Large intestine (tissue), 3 donors: Measurements from ENCODE around the gene LPXN. TPM values are rescaled to one million over a fixed set of nuclear protein-coding genes. Genes with fewer than 3 reads are reported as not detected.
A peak's percentile ranks its signal among the peaks of the same experiment; 100 is the strongest.

Experiments
- DNase-seq, 2 donors: peaks; one replicate each; pipeline versions ENCODE4 v3.0.0 to v3.0.0-alpha.2; 2013
- H3K27ac ChIP-seq: one replicate; pipeline ENCODE4 v1.5.1; 2013; ENCODE audit warnings: low read length
- H3K27me3 ChIP-seq: 2 replicates; pipeline ENCODE4 v1.6.1; 2013; ENCODE audit warnings: low read length; ENCODE audit not compliant: control insufficient read depth, insufficient read depth
- H3K36me3 ChIP-seq: 2 replicates; pipeline ENCODE4 v1.6.1; 2013; ENCODE audit warnings: low read length; ENCODE audit not compliant: control insufficient read depth, insufficient read depth
- H3K4me1 ChIP-seq: one replicate; pipeline ENCODE4 v1.6.1; 2013; ENCODE audit warnings: low read length; ENCODE audit not compliant: control insufficient read depth, insufficient read depth
- H3K4me3 ChIP-seq: one replicate; pipeline ENCODE4 v1.5.1; 2013; ENCODE audit warnings: low read length
- H3K9me3 ChIP-seq: one replicate; pipeline ENCODE4 v1.6.1; 2013; ENCODE audit warnings: mild to moderate bottlenecking, low read depth, low read length, moderate library complexity; ENCODE audit not compliant: control insufficient read depth
- WGBS: methylation state at CpG from one replicate; pipeline ENCODE4 v1.1.5; 2013; ENCODE audit warnings: low lambda C conversion rate; ENCODE audit not compliant: insufficient coverage; 5-methylcytosine and 5-hydroxymethylcytosine counted together
- polyA plus RNA-seq: library from polyadenylated mRNA; unstranded; fragments of 120-200 nt; gene quantifications from one replicate; pipeline ENCODE4 v1.2.1, GENCODE V29; 2013

Gene LPXN
- polyA plus RNA-seq, 1 donor = 13.4 TPM

- H3K4me3 ChIP-seq = no peak overlapping the region
- H3K27me3 ChIP-seq = no peaks in the 10 kb centered on the region
- H3K36me3 ChIP-seq = no peaks in the 10 kb centered on the region
- 100% methylated on average over 2 of the region's 6 CpGs for WGBS
- no peak for DNase-seq
- no peaks in the 10 kb centered on the region for H3K9me3 ChIP-seq
- no peak overlapping the region for H3K27ac ChIP-seq
- no peaks in the 10 kb centered on the region for H3K4me1 ChIP-seq
These were observed 71.4 kb downstream of the LPXN start for GRCh38 chr11:58504232-58504631.

- Histone ChIP-seq H3K9me3 (no peaks in the 10 kb centered on the region), H3K4me3 (no peak overlapping the region), H3K36me3 (no peaks in the 10 kb centered on the region), H3K27ac (no peak overlapping the region), H3K4me1 (no peaks in the 10 kb centered on the region), H3K27me3 (no peaks in the 10 kb centered on the region)
- DNase-seq = no peak
- whole genome bisulfite sequencing = 71% methylated on average over 1 of the region's 4 CpGs
These were observed 72.2 kb downstream of the LPXN start for GRCh38 chr11:58503361-58503856.

DNA sequence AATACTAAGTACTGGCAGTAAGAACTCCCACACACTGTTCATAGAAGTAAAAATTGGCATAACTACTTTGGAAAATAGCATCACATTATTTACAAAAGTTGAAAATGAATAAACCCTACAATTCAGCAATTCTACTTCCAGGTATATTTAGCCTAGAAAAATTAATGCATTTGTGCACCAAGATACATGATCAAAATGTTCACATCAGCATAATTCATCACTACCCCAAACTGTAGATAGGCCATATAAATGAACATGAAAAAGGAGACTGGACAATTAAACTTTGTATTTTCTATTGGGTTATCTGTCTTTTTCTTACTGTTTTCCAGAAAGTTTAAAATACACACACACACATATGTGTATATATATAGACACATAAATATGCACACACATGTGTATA is 73.7 kb downstream of the LPXN start:
- H3K36me3 ChIP-seq = no peaks in the 10 kb centered on the region
- no peaks in the 10 kb centered on the region for H3K4me1 ChIP-seq
- no peak for DNase-seq
- H3K27me3 ChIP-seq = no peaks in the 10 kb centered on the region
- H3K4me3 ChIP-seq = no peak overlapping the region
- H3K27ac ChIP-seq = no peak overlapping the region
- no peaks in the 10 kb centered on the region for H3K9me3 ChIP-seq

DNA sequence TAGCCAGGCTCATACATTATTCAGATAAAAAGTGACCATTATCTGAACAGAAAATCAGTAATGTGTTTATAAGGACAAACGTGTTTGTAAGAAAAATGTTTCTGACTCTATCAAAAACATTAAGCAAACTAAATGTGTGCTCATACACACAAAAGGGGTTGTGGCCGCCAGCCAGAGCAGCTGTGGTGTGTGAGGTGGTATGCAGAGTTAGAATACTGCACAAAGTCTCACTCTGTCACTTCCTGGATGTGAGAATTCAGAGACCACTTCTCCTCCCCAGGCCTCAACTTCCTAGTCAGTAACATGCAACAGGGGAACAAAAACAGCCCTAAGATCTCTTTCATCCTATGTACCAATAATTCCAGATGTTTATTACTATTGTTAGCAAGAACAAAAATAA is 77.2 kb downstream of the LPXN start:
- Histone ChIP-seq H3K4me1 (no peaks in the 10 kb centered on the region), H3K36me3 (no peaks in the 10 kb centered on the region), H3K27me3 (no peaks in the 10 kb centered on the region), H3K9me3 (no peaks in the 10 kb centered on the region), H3K4me3 (no peak overlapping the region), H3K27ac (no peak overlapping the region)
- 0% methylated on average over 1 of the region's 2 CpGs for WGBS
- peak in 1 of 2 donors; percentile 10 for DNase-seq

DNA sequence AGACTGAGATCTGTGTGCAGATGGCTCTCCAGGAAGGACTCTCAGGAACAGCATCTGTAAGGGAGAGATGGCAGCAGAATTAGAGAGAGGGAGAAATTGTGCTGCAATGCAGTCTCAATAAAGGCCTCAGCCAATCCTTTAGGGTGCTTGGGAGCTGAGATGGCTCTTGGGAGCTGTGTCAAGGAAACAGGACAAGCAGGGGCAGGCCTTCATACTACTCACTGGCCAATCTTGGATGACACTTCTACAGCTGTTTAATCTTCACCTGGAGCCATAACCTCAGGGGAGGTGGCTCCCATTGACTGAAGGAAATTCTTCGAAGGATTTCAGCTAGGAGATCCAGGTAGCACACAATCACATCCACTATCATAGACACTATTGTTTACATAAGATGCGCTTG is 77.7 kb downstream of the LPXN start:
- DNase-seq = no peak
- H3K4me3 ChIP-seq = no peak overlapping the region
- H3K9me3 ChIP-seq = no peaks in the 10 kb centered on the region
- no peaks in the 10 kb centered on the region for H3K27me3 ChIP-seq
- no CpG with 5 or more reads among the region's 2 CpGs for WGBS
- no peaks in the 10 kb centered on the region for H3K4me1 ChIP-seq
- H3K36me3 ChIP-seq = no peaks in the 10 kb centered on the region
- H3K27ac ChIP-seq = no peak overlapping the region

- WGBS = no CpG with 5 or more reads among the region's 2 CpGs
These were observed 79.8 kb downstream of the LPXN start for GRCh38 chr11:58495906-58496305.

DNA sequence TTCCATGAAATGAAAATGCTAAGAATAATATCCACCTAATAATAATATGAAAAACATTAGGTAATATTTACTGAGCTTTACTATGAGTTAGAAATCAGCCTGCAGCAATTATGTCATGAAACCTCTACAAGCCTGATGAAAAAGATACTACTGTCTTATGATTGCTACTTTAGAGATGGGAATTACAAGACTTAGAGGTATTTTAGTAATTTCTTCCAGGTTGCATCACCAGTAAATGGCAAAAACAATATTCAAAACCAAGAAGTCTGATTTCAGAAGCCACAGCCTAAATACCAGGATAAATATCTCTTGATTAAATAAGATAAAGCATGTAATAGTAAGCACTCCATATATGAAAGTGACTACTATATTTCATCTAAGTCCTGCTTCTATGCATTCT is 81.6 kb downstream of the LPXN start:
- Histone ChIP-seq H3K4me1 (no peaks in the 10 kb centered on the region), H3K9me3 (no peaks in the 10 kb centered on the region), H3K27me3 (no peaks in the 10 kb centered on the region), H3K36me3 (no peaks in the 10 kb centered on the region), H3K4me3 (no peak overlapping the region), H3K27ac (no peak overlapping the region)
- DNase-seq = no peak

More at GRCh38 chr11:58495906-58496305, 79.8 kb downstream of the LPXN start:
- Histone ChIP-seq H3K27ac (no peak overlapping the region), H3K4me1 (no peaks in the 10 kb centered on the region), H3K36me3 (no peaks in the 10 kb centered on the region), H3K4me3 (no peak overlapping the region), H3K9me3 (no peaks in the 10 kb centered on the region), H3K27me3 (no peaks in the 10 kb centered on the region)
- no peak for DNase-seq

- WGBS = no CpG with 5 or more reads among the region's 2 CpGs
- Histone ChIP-seq H3K4me1 (no peaks in the 10 kb centered on the region), H3K9me3 (no peaks in the 10 kb centered on the region), H3K4me3 (no peak overlapping the region), H3K27me3 (no peaks in the 10 kb centered on the region), H3K27ac (no peak overlapping the region), H3K36me3 (no peaks in the 10 kb centered on the region)
- no peak for DNase-seq
These were observed 82.0 kb downstream of the LPXN start for GRCh38 chr11:58493676-58494075.

DNA sequence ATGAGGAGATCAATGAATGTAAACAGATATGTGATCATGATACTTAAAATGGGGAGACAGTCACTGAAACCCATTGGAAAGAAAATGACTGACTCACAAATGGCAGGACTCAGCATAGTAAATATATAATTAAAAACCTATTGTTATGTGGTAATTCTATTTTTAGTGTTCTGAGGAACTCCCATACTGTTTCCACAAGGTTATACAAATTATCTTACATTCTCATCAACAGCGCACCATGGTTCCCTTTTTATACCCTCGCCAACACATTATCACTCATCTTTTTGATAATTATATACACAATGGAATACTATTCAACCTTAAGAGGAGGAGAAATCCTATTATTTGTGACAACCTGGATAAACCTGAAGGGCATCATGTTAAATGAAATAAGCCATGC is 84.8 kb downstream of the LPXN start:
- Histone ChIP-seq H3K36me3 (no peaks in the 10 kb centered on the region), H3K27ac (no peak overlapping the region), H3K4me1 (no peaks in the 10 kb centered on the region), H3K4me3 (no peak overlapping the region), H3K9me3 (no peaks in the 10 kb centered on the region), H3K27me3 (no peaks in the 10 kb centered on the region)
- no peak for DNase-seq
- WGBS = 100% methylated on average over 2 of the region's 2 CpGs

- no peak overlapping the region for H3K27ac ChIP-seq
- H3K36me3 ChIP-seq = no peaks in the 10 kb centered on the region
- H3K4me3 ChIP-seq = no peak overlapping the region
- no peaks in the 10 kb centered on the region for H3K9me3 ChIP-seq
- no peaks in the 10 kb centered on the region for H3K27me3 ChIP-seq
- no peaks in the 10 kb centered on the region for H3K4me1 ChIP-seq
- DNase-seq = no peak
These were observed 88.5 kb downstream of the LPXN start for GRCh38 chr11:58487170-58487569.

DNA sequence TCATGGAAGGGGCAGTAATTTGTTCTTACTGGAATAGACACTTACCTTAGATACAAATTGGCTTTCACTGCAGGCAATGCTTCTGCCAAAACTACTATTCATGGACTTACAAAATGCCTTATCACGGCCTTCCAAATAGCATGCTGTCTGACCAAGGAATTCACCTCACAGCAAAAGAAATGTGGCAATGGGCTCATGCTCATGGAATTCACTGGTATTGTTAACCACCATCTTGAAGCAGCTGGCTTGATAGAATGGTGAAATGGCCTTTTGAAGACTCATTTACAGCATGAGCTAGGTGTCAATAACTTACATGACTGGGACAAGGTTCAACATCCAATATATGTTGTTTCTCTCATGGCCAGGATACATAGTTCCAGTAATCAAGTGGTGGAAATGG is 89.7 kb downstream of the LPXN start:
- no CpG with 5 or more reads among the region's 1 CpG for WGBS
- no peak for DNase-seq
- H3K4me1 ChIP-seq = no peaks in the 10 kb centered on the region
- no peaks in the 10 kb centered on the region for H3K36me3 ChIP-seq
- H3K4me3 ChIP-seq = no peak overlapping the region
- no peaks in the 10 kb centered on the region for H3K27me3 ChIP-seq
- no peaks in the 10 kb centered on the region for H3K9me3 ChIP-seq
- H3K27ac ChIP-seq = no peak overlapping the region
